DND-41 (cell line): ENCODE results near the gene B4GALT5.

Experiments used
- ATAC-seq: fragments of 200-7000 bp; cut with Tn5 transposase; 3 replicates; pipeline ENCODE4 v1.9.1; 2021; ENCODE audit warnings: low read depth; ENCODE audit not compliant: insufficient read depth
- DNase-seq: peaks from one replicate; pipeline ENCODE4 v3.0.0-alpha.2; 2020
- H2AFZ ChIP-seq: 2 replicates; pipeline ENCODE4 v1.6.0; 2012; ENCODE audit warnings: low read depth, low read length
- H3K27ac ChIP-seq: 2 replicates; pipeline ENCODE4 v1.5.1; 2012; ENCODE audit warnings: low read length, inconsistent platforms
- H3K27me3 ChIP-seq: fragments of 200-600 bp; sonication (generic); 2 replicates; pipeline ENCODE4 v1.6.0; 2012; ENCODE audit warnings: low read length, mild to moderate bottlenecking, inconsistent platforms; ENCODE audit not compliant: insufficient read depth, poor library complexity
- H3K36me3 ChIP-seq: 2 replicates; pipeline ENCODE4 v1.5.1; 2012; ENCODE audit warnings: low read length, inconsistent platforms; ENCODE audit not compliant: insufficient read depth
- H3K4me1 ChIP-seq: 2 replicates; pipeline ENCODE4 v1.5.1; 2012; ENCODE audit warnings: mild to moderate bottlenecking, low read length; ENCODE audit not compliant: insufficient read depth
- H3K4me2 ChIP-seq: 2 replicates; pipeline ENCODE4 v1.6.0; 2012; ENCODE audit warnings: mild to moderate bottlenecking, moderate library complexity, low read length, inconsistent platforms; ENCODE audit not compliant: insufficient read depth
- H3K4me3 ChIP-seq, 2 experiments: fragments of 200-600 bp in 1 of 2; shearing (Covaris generic) in 1 of 2; 2 replicates each; pipeline ENCODE4 v1.5.1; 2012 to 2016; ENCODE audit warnings: inconsistent platforms in 2 of 2, low read length in 2 of 2, mild to moderate bottlenecking in 2 of 2, low read depth in 1 of 2, moderate library complexity in 1 of 2
- H3K79me2 ChIP-seq: 2 replicates; pipeline ENCODE4 v1.6.0; 2012; ENCODE audit warnings: low read length, inconsistent platforms; ENCODE audit not compliant: insufficient read depth
- H3K9ac ChIP-seq: 2 replicates; pipeline ENCODE4 v1.6.0; 2012; ENCODE audit warnings: low read depth, mild to moderate bottlenecking, inconsistent platforms, low read length, moderate library complexity
- H3K9me3 ChIP-seq: 2 replicates; pipeline ENCODE4 v1.5.1; 2012; ENCODE audit warnings: low read length, moderate library complexity, mild to moderate bottlenecking, inconsistent platforms; ENCODE audit not compliant: insufficient read depth, severe bottlenecking
- H4K20me1 ChIP-seq: 2 replicates; pipeline ENCODE4 v1.6.0; 2012; ENCODE audit warnings: low read length; ENCODE audit not compliant: insufficient read depth
- CTCF ChIP-seq: IDR thresholded peaks from 2 replicates; pipeline ENCODE4 v1.5.1; 2012; ENCODE audit warnings: borderline replicate concordance, low read length, moderate library complexity, mild to moderate bottlenecking; ENCODE audit not compliant: poor library complexity, severe bottlenecking; ENCODE audit errors: extremely low read depth
- EZH2 ChIP-seq: IDR thresholded peaks from 3 replicates; pipeline ENCODE4 v1.6.1; 2012; ENCODE audit warnings: borderline replicate concordance, low read depth, mild to moderate bottlenecking, moderate library complexity, low read length, inconsistent platforms; ENCODE audit not compliant: severe bottlenecking

The B4GALT5 gene

GRCh38 chr20:49593466-49594142 lies 120.1 kb downstream of the B4GALT5 start:
- peak overlapping the region; percentile 80 for H3K27ac ChIP-seq
- H2AFZ ChIP-seq, result 0 out of 2 replicates have a peak overlapping the region, but pooled peaks have one; percentile 8
- peak; percentile 26 for DNase-seq
- H3K4me2 ChIP-seq, result peak overlapping the region; percentile 36; the same call in 1 of the 2 replicates
- no peaks in the 10 kb centered on the region for H4K20me1 ChIP-seq
- TF ChIP-seq EZH2 (no peak), CTCF (no peak)
- H3K4me3 ChIP-seq, result no peak overlapping the region
- ATAC-seq, result peak; percentile 2; the same call in 2 of the 3 replicates
- H3K9ac ChIP-seq, result peak overlapping the region; percentile 40
- H3K27me3 ChIP-seq, result no peaks in the 10 kb centered on the region
- H3K9me3 ChIP-seq, result no peaks in the 10 kb centered on the region
- no peaks in the 10 kb centered on the region for H3K36me3 ChIP-seq
- H3K79me2 ChIP-seq, result no peaks in the 10 kb centered on the region
- H3K4me1 ChIP-seq, result peaks cover 44% of the 10 kb centered on the region

GRCh38 chr20:49592120-49592519 lies 121.6 kb downstream of the B4GALT5 start:
- no peak overlapping the region for H2AFZ ChIP-seq
- ATAC-seq, result no peak
- no peaks in the 10 kb centered on the region for H3K36me3 ChIP-seq
- TF ChIP-seq CTCF (no peak), EZH2 (no peak)
- H3K27me3 ChIP-seq, result no peaks in the 10 kb centered on the region
- no peaks in the 10 kb centered on the region for H4K20me1 ChIP-seq
- H3K4me1 ChIP-seq, result peaks cover 44% of the 10 kb centered on the region
- no peak overlapping the region for H3K4me3 ChIP-seq
- no peaks in the 10 kb centered on the region for H3K79me2 ChIP-seq
- no peak overlapping the region for H3K27ac ChIP-seq
- H3K9ac ChIP-seq, result no peak overlapping the region
- no peak overlapping the region for H3K4me2 ChIP-seq
- DNase-seq, result no peak
- H3K9me3 ChIP-seq, result no peaks in the 10 kb centered on the region

GRCh38 chr20:49591217-49591865 lies 122.3 kb downstream of the B4GALT5 start:
- no peak overlapping the region for H3K27ac ChIP-seq
- H3K9me3 ChIP-seq, result no peaks in the 10 kb centered on the region
- H4K20me1 ChIP-seq, result no peaks in the 10 kb centered on the region
- no peak overlapping the region for H3K4me3 ChIP-seq
- no peaks in the 10 kb centered on the region for H3K36me3 ChIP-seq
- H3K4me2 ChIP-seq, result no peak overlapping the region
- peaks cover 42% of the 10 kb centered on the region for H3K4me1 ChIP-seq
- TF ChIP-seq EZH2 (no peak), CTCF (no peak)
- H2AFZ ChIP-seq, result no peak overlapping the region
- H3K9ac ChIP-seq, result no peak overlapping the region
- ATAC-seq, result no peak
- DNase-seq, result no peak
- no peaks in the 10 kb centered on the region for H3K79me2 ChIP-seq
- no peaks in the 10 kb centered on the region for H3K27me3 ChIP-seq
